Activated CD8-positive, alpha-beta T cell treated with anti-CD3 and anti-CD28 coated beads, Interleukin-2, amount 10 ng/mL, durations not matched to agents 7 days and 5 days (primary cell): ENCODE measurements around the gene IPO5. TPM values are rescaled to one million over a fixed set of nuclear protein-coding genes. Genes with fewer than 3 reads are reported as not detected.

ENCODE experiments used
- ATAC-seq: fragments of 150-1000 bp; cut with Tn5 transposase; one replicate; pipeline ENCODE4 v1.10.0; 2021; ENCODE audit warnings: moderate library complexity
- CTCF ChIA-PET: fragments of 350-600 bp; sonication (Branson Sonifier 250); formaldehyde crosslinking; loops from one replicate; lab custom pipeline; 2021; ENCODE audit warnings: antibody characterized with exemption; lab: Charles Lee
- POLR2A ChIA-PET: fragments of 350-600 bp; sonication (Branson Sonifier 250); formaldehyde crosslinking; loops from one replicate; lab custom pipeline; 2021; ENCODE audit warnings: antibody characterized with exemption; lab: Charles Lee
- DNase-seq: peaks from one replicate; pipeline ENCODE4 v3.0.0-alpha.2; 2020
- H3K27ac Mint-ChIP-seq: one replicate; pipeline ENCODE4 v1.8.0; 2021; ENCODE audit warnings: mild to moderate bottlenecking, mixed read lengths
- H3K27me3 Mint-ChIP-seq: one replicate; pipeline ENCODE4 v1.8.0; 2021; ENCODE audit warnings: low read depth, mixed read lengths
- H3K36me3 Mint-ChIP-seq: one replicate; pipeline ENCODE4 v1.8.0; 2021; ENCODE audit warnings: low read depth, mixed read lengths
- H3K4me1 Mint-ChIP-seq: one replicate; pipeline ENCODE4 v1.8.0; 2021; ENCODE audit warnings: low read depth, mixed read lengths
- H3K4me3 Mint-ChIP-seq: one replicate; pipeline ENCODE4 v1.8.0; 2021; ENCODE audit warnings: mild to moderate bottlenecking, mixed read lengths
- H3K9me3 Mint-ChIP-seq: one replicate; pipeline ENCODE4 v1.8.0; 2022; ENCODE audit warnings: mixed read lengths; ENCODE audit not compliant: insufficient read depth
- total RNA-seq, 2 experiments: library from RNA; stranded (reverse); gene quantifications; one replicate each; pipeline ENCODE4 v1.2.3, GENCODE V29; 2021

IPO5 gene
- total RNA-seq, 2 experiments from 2014 or later, result 115 to 119 TPM

DNA sequence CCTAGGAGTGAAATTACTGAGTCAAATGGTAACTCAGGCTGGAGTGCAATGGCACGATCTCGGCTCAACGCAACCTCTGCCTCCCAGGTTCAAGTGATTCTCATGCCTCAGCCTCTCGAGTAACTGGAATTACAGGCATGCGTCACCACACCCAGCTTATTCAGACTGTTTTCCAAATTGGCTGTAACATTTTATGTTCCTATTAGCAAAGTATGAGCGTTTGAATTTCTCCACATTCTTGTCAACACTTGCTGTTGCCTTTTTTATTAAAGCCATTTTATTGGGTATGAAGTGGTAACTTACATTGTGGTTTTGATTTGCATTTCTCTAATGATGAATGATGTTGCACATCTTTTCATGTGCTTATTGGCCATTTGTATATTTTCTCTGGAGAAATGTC lies 7.9 kb downstream of the IPO5 start:
- DNase-seq (no peak), ATAC-seq (no peak)
- Mint-ChIP-seq H3K27ac (no peak overlapping the region), H3K4me3 (no peak overlapping the region), H3K4me1 (no peaks in the 10 kb centered on the region), H3K36me3 (no peaks in the 10 kb centered on the region), H3K27me3 (peaks cover 12% of the 10 kb centered on the region), H3K9me3 (no peaks in the 10 kb centered on the region)
- CTCF ChIA-PET, result no interaction called here
- POLR2A ChIA-PET, result no interaction called here

DNA sequence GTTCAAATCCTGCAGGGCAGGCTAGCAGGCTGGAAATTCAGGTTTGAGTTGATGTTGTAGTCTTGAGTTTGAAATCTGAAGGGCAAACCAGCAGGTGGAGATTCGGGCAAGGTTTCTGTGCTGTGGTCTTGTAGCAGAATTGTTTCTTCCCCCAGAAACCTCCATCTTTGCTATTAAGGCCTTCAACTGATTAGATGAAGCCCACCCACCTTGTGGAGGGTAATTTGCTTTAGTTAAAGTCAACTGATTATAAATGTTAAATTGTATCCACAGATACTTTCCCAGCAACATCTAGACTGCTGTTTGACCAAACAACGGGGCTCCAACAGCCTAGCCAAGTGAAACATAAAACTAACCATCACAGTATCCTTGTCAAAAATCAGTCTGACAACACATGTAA lies 9.4 kb downstream of the IPO5 start:
- Mint-ChIP-seq H3K9me3 (no peaks in the 10 kb centered on the region), H3K4me3 (no peak overlapping the region), H3K4me1 (no peaks in the 10 kb centered on the region), H3K36me3 (no peaks in the 10 kb centered on the region), H3K27ac (no peak overlapping the region), H3K27me3 (peaks cover 13% of the 10 kb centered on the region)
- ATAC-seq (no peak), DNase-seq (no peak)
- POLR2A ChIA-PET, result no interaction called here
- CTCF ChIA-PET, result no interaction called here

DNA sequence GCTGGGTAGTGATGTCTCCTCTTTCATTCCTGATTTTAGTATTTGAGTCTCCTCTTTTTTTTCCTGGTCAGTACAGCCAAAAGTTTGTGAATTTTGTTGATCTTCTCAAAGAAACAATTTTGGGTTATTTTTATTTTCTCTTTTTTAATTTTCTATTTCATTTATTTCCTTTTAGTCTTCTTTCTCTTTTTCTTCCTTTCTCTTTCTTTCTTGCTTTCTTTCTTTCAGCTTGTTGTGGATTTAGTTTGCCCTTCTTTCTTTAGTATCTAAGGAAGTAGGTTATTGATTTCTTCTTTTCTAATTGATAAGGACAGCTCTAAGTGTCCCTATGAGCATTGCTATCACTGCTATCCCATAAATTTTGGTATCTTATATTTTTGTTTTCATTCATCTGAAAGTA lies 13.8 kb downstream of the IPO5 start:
- POLR2A ChIA-PET, result no interaction called here
- Mint-ChIP-seq H3K4me1 (no peaks in the 10 kb centered on the region), H3K27me3 (peaks cover 22% of the 10 kb centered on the region), H3K36me3 (no peaks in the 10 kb centered on the region), H3K9me3 (no peaks in the 10 kb centered on the region), H3K27ac (no peak overlapping the region), H3K4me3 (no peak overlapping the region)
- CTCF ChIA-PET, result no interaction called here
- ATAC-seq (no peak), DNase-seq (no peak)

DNA sequence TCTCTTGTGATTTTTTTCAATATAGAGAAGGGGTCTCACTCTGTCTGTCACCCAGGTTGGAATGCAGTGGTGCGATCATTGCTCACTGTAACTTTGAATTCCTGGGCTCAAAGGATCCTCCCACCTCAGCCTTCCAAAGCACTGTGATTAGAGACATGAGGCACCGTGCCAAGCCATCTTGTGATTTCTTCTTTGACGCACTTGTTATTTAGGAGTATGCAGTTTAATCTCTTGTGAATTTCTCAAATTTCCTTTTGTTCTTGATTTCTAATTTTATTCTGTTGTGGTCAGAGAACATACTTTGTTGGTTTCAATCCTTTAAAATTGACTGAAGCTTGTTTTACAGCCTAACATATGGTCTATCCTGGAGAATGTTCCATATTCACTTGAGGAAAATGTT lies 14.5 kb downstream of the IPO5 start:
- POLR2A ChIA-PET, result no interaction called here
- CTCF ChIA-PET, result no interaction called here
- H3K27me3 Mint-ChIP-seq, result peaks cover 23% of the 10 kb centered on the region

DNA sequence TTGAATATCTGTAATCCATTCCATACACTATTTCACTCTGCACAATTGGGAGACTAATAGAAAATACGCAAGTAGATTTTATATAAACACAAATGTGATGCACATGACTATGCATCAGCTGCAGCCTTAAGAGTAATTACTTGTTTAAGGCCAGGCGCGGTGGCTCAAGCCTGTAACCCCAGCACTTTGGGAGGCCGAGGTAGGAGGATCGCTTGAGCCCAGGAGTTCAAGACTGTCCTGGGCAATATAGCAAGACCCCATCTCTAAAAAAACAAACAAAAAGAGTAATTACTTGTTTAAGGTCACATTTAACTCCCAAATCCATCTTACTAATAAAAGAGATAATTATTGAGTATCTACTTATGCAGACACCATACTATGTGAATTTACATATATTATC lies 18.0 kb downstream of the IPO5 start:
- CTCF ChIA-PET, result no interaction called here
- Mint-ChIP-seq H3K4me1 (peaks cover 11% of the 10 kb centered on the region), H3K36me3 (no peaks in the 10 kb centered on the region), H3K9me3 (no peaks in the 10 kb centered on the region), H3K27ac (no peak overlapping the region), H3K27me3 (peaks cover 15% of the 10 kb centered on the region), H3K4me3 (no peak overlapping the region)
- no peak for ATAC-seq
- no peak for DNase-seq
- POLR2A ChIA-PET, result no interaction called here

More for the DNA sequence above, 14.5 kb downstream of the IPO5 start:
- no peaks in the 10 kb centered on the region for H3K4me1 Mint-ChIP-seq
- no peaks in the 10 kb centered on the region for H3K9me3 Mint-ChIP-seq
- H3K4me3 Mint-ChIP-seq, result no peak overlapping the region
- no peak for ATAC-seq
- DNase-seq, result no peak
- H3K36me3 Mint-ChIP-seq, result no peaks in the 10 kb centered on the region
- H3K27ac Mint-ChIP-seq, result no peak overlapping the region

- no peak for DNase-seq
- Mint-ChIP-seq H3K27ac (no peak overlapping the region), H3K4me1 (peaks cover 30% of the 10 kb centered on the region), H3K4me3 (peak overlapping the region; percentile 55), H3K27me3 (peaks cover 10% of the 10 kb centered on the region), H3K36me3 (peaks cover 6% of the 10 kb centered on the region), H3K9me3 (no peaks in the 10 kb centered on the region)
- CTCF ChIA-PET, result no interaction called here
- ATAC-seq, result no peak
- POLR2A ChIA-PET, result no interaction called here
Observed at GRCh38 chr13:97974773-97975172, 21.3 kb downstream of the IPO5 start.

- peak overlapping the region; percentile 91 for H3K4me3 Mint-ChIP-seq
- POLR2A ChIA-PET, result interaction anchor here (0.6 kb wide), 1 partner anchor 542 kb away, joined by 3 read pairs; no protein-coding TSS in a partner anchor
- no peaks in the 10 kb centered on the region for H3K9me3 Mint-ChIP-seq
- ATAC-seq (no peak), DNase-seq (no peak)
- peaks cover 36% of the 10 kb centered on the region for H3K4me1 Mint-ChIP-seq
- H3K27me3 Mint-ChIP-seq, result peaks cover 10% of the 10 kb centered on the region
- H3K27ac Mint-ChIP-seq, result peak overlapping the region; percentile 97
- peaks cover 6% of the 10 kb centered on the region for H3K36me3 Mint-ChIP-seq
- CTCF ChIA-PET, result no interaction called here
Observed at GRCh38 chr13:97975280-97975847, 21.9 kb downstream of the IPO5 start.

- Mint-ChIP-seq H3K9me3 (no peaks in the 10 kb centered on the region), H3K36me3 (peaks cover 7% of the 10 kb centered on the region), H3K4me3 (peak overlapping the region; percentile 91), H3K27ac (peak overlapping the region; percentile 97), H3K4me1 (peaks cover 39% of the 10 kb centered on the region), H3K27me3 (peaks cover 9% of the 10 kb centered on the region)
- ChIA-PET CTCF (no interaction called here), POLR2A (interaction anchor here (0.6 kb wide), 1 partner anchor 543 kb away, joined by 3 read pairs; no protein-coding TSS in a partner anchor)
- peak; percentile 89 for DNase-seq
- peak; percentile 93 for ATAC-seq
Observed at GRCh38 chr13:97975848-97976609, 22.6 kb downstream of the IPO5 start.

GRCh38 chr13:97976610-97977521 lies 23.4 kb downstream of the IPO5 start:
- H3K4me1 Mint-ChIP-seq, result peaks cover 45% of the 10 kb centered on the region
- peak overlapping the region; percentile 91 for H3K27ac Mint-ChIP-seq
- H3K4me3 Mint-ChIP-seq, result peak overlapping the region; percentile 94
- peaks cover 5% of the 10 kb centered on the region for H3K27me3 Mint-ChIP-seq
- H3K9me3 Mint-ChIP-seq, result no peaks in the 10 kb centered on the region
- ChIA-PET CTCF (no interaction called here), POLR2A (no interaction called here)
- H3K36me3 Mint-ChIP-seq, result peaks cover 9% of the 10 kb centered on the region
- DNase-seq, result peak; percentile 24
- peak; percentile 46 for ATAC-seq

DNA sequence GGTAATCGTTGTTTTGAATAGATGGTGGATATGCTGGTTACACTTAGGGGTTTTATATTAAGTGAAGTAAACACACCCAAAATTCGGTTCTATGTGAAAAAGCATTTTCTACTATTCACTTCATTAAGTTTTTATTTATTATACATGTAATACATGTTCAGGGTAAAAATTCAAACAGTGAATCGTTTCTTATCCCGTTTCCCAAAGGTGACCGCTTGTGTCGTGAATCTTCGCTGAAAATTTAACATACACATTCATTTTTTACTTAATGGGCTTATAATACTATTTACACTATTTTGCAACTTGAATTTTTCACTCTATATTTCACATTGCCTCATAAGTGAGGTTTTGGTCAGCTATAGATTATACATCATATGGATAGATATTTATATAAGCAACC lies 24.5 kb downstream of the IPO5 start:
- CTCF ChIA-PET, result no interaction called here
- Mint-ChIP-seq H3K27me3 (no peaks in the 10 kb centered on the region), H3K27ac (no peak overlapping the region), H3K4me1 (peaks cover 47% of the 10 kb centered on the region), H3K9me3 (no peaks in the 10 kb centered on the region), H3K4me3 (peak overlapping the region; percentile 94), H3K36me3 (peaks cover 17% of the 10 kb centered on the region)
- POLR2A ChIA-PET, result no interaction called here
- DNase-seq (no peak), ATAC-seq (no peak)

- no peak for DNase-seq
- Mint-ChIP-seq H3K27me3 (no peaks in the 10 kb centered on the region), H3K4me3 (no peak overlapping the region), H3K4me1 (peaks cover 47% of the 10 kb centered on the region), H3K9me3 (no peaks in the 10 kb centered on the region), H3K27ac (no peak overlapping the region), H3K36me3 (peaks cover 17% of the 10 kb centered on the region)
- CTCF ChIA-PET, result no interaction called here
- POLR2A ChIA-PET, result interaction anchor here (0.6 kb wide), 1 partner anchor 1494 kb away, joined by 3 read pairs; no protein-coding TSS in a partner anchor
- ATAC-seq, result no peak
Observed at GRCh38 chr13:97978651-97979050, 25.2 kb downstream of the IPO5 start.
